AG04450 (cell line): Measurements from ENCODE around the gene RSBN1. TPM values are rescaled to one million over a fixed set of nuclear protein-coding genes. Genes with fewer than 3 reads are reported as not detected.
"Not testable (repeated sequence)": the region's sequence is repeated elsewhere in the genome, so short reads cannot be mapped to it uniquely, and the experiment has no call there.

ENCODE experiments used
- CTCF ChIA-PET: fragments of 300-600, 350-600 bp; formaldehyde crosslinking; extraction: SDS; loops from one replicate; lab custom pipeline; 2022; ENCODE audit warnings: antibody characterized with exemption, inconsistent platforms; lab: Charles Lee
- POLR2A ChIA-PET: fragments of 350-600 bp; formaldehyde crosslinking; extraction: SDS; loops from one replicate; lab custom pipeline; 2021; ENCODE audit warnings: antibody characterized with exemption, inconsistent platforms; lab: Yijun Ruan, JAX
- DNase-seq: peaks from one replicate; pipeline ENCODE4 v3.0.0-alpha.2; 2011; ENCODE audit warnings: low read depth, low spot score
- H3K27ac ChIP-seq: one replicate; pipeline ENCODE4 v1.5.1; 2012; ENCODE audit warnings: low read depth, low read length, control low read depth
- H3K27me3 ChIP-seq: one replicate; pipeline ENCODE4 v1.6.0; 2012; ENCODE audit warnings: low read length; ENCODE audit not compliant: control insufficient read depth, insufficient read depth
- H3K4me3 ChIP-seq: 2 replicates; pipeline ENCODE4 v1.5.1; 2011; ENCODE audit warnings: mild to moderate bottlenecking, low read depth, low read length, control low read depth
- H3K9me3 ChIP-seq: 2 replicates; pipeline ENCODE4 v1.5.1; 2012; ENCODE audit warnings: low read length; ENCODE audit not compliant: control insufficient read depth, insufficient read depth
- polyA plus RNA-seq: library from polyadenylated mRNA; depleted of rRNA; stranded (reverse); fragments of >200 nt; gene quantifications from 2 replicates; pipeline ENCODE4 v1.2.3, GENCODE V29; 2011
- TF ChIP-seq, protein P1 (sequence below): IDR thresholded peaks from 2 replicates; pipeline ENCODE4 v1.5.1; 2011; ENCODE audit warnings: low read depth, low read length, control low read depth, inconsistent platforms

RSBN1 gene
- polyA plus RNA-seq, 1 experiment, result 12.2 TPM

GRCh38 chr1:113854234-113854633 is 42.0 kb upstream of the RSBN1 start:
- Histone ChIP-seq H3K4me3 (no peak overlapping the region), H3K27ac (no peak overlapping the region), H3K27me3 (no peaks in the 10 kb centered on the region), H3K9me3 (no peaks in the 10 kb centered on the region)
- TF ChIP-seq, protein P1, sequence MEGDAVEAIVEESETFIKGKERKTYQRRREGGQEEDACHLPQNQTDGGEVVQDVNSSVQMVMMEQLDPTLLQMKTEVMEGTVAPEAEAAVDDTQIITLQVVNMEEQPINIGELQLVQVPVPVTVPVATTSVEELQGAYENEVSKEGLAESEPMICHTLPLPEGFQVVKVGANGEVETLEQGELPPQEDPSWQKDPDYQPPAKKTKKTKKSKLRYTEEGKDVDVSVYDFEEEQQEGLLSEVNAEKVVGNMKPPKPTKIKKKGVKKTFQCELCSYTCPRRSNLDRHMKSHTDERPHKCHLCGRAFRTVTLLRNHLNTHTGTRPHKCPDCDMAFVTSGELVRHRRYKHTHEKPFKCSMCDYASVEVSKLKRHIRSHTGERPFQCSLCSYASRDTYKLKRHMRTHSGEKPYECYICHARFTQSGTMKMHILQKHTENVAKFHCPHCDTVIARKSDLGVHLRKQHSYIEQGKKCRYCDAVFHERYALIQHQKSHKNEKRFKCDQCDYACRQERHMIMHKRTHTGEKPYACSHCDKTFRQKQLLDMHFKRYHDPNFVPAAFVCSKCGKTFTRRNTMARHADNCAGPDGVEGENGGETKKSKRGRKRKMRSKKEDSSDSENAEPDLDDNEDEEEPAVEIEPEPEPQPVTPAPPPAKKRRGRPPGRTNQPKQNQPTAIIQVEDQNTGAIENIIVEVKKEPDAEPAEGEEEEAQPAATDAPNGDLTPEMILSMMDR, result no peak
- ChIA-PET POLR2A (no interaction called here), CTCF (interaction anchor here (1.0 to 1.2 kb wide), 2 partner anchors 18 to 782 kb away, joined by 3 to 10 read pairs; partner anchors contain the start of gene LRIG2)
- no peak for DNase-seq

GRCh38 chr1:113852694-113853093 is 40.4 kb upstream of the RSBN1 start:
- H3K4me3 ChIP-seq, DNase-seq, H3K9me3 ChIP-seq, H3K27me3 ChIP-seq, H3K27ac ChIP-seq, POLR2A ChIA-PET, CTCF ChIA-PET: not testable (repeated sequence)

- no peak overlapping the region for H3K27ac ChIP-seq
- ChIA-PET POLR2A (no interaction called here), CTCF (interaction anchor here (0.7 to 1.4 kb wide), 3 partner anchors 15 to 433 kb away, joined by 3 to 5 read pairs (median 5); no protein-coding TSS in a partner anchor)
- H3K9me3 ChIP-seq, result no peaks in the 10 kb centered on the region
- H3K27me3 ChIP-seq, result no peaks in the 10 kb centered on the region
- DNase-seq, result no peak
- TF ChIP-seq, protein P1, result no peak
- H3K4me3 ChIP-seq, result no peak overlapping the region
Observed at GRCh38 chr1:113850127-113850796, 38.0 kb upstream of the RSBN1 start.

- TF ChIP-seq, protein P1, result no peak
- ChIA-PET POLR2A (no interaction called here), CTCF (no interaction called here)
- Histone ChIP-seq H3K4me3 (no peak overlapping the region), H3K27me3 (no peaks in the 10 kb centered on the region), H3K9me3 (no peaks in the 10 kb centered on the region), H3K27ac (no peak overlapping the region)
- DNase-seq, result no peak
Observed at GRCh38 chr1:113849072-113849471, 36.8 kb upstream of the RSBN1 start.

DNA sequence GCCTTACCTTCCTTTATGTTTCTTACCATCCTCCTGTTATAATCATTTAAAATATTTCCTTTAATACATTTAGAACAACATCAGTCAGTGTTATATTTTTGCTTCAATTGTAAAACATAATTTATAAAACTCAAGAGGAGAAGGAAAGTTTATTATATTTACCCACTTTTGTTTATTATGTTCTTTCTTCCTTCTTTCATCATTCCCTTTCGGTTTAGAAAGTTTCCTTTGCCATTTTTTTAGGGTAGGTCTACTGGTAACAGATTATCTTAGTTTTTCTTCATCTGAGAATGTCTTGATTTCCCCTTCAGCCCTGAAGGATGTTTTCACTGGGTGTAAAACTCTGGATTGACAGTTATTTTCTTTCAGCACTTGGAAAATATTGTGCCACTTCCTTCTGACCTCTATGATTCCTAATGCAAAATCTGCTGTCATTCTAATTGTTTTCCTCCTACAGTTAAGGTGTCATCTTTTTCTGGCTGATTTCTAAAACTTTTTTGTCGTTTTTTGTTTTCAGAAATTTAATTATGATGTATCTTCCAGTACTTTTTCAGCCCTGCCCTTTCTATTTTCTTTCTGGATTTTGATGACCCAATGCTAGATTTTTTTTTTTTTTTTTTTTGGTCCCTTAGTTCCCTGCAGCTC is 34.2 kb upstream of the RSBN1 start:
- Histone ChIP-seq H3K9me3 (no peaks in the 10 kb centered on the region; the same call in 1 of the 2 replicates), H3K4me3 (no peak overlapping the region), H3K27me3 (no peaks in the 10 kb centered on the region), H3K27ac (no peak overlapping the region)
- TF ChIP-seq, protein P1, result no peak
- ChIA-PET POLR2A (no interaction called here), CTCF (no interaction called here)
- no peak for DNase-seq
